GM18868 (cell line): ENCODE results near the gene TSHR.
"Not testable (repeated sequence)": the region's sequence is repeated elsewhere in the genome, so short reads cannot be mapped to it uniquely, and the experiment has no call there.

Experiments used
- ATAC-seq: cut with Tn5 transposase; IDR thresholded peaks from one replicate; pipeline ENCODE4 v1.9.1; 2021; ENCODE audit warnings: mild to moderate bottlenecking, moderate library complexity; ENCODE audit not compliant: unreplicated experiment

The TSHR gene

DNA sequence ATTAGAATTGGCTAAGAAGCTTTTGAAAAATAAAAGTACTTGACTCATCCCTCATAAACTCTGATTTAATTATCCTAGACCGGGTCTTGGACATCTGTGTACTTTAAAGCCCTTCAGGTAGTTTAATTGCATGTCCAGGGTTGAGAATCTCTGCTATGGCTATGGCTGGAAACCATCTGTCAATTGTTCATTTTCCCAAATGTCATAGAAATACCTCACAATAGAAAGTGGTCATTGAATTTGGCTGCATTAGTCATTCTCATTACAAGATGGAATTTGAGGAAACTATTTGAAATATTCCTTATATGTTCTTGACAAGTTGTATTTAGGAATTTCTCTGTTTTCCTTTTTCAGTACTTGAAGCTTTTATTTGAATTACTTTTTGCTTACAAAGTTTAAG is 111.3 kb downstream of the TSHR start:
- ATAC-seq, result no peak

DNA sequence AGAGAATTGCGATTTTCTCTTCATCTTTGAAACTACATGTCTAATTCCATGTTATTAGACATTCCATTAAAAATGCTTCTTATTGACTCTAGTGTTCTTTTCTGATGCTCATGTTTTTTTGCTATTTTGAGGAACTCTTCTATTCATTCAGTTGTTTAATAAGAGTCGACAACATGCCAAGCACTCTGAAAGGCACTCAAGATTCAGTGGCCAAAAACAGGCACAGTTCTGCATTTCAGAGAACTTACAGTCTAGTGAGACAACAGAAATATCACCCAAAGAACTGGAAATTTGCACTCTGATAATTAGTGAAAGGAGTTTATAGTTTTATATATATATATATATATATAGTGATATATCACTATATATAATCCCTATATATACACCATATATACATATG is 111.7 kb downstream of the TSHR start:
- ATAC-seq, result no peak

DNA sequence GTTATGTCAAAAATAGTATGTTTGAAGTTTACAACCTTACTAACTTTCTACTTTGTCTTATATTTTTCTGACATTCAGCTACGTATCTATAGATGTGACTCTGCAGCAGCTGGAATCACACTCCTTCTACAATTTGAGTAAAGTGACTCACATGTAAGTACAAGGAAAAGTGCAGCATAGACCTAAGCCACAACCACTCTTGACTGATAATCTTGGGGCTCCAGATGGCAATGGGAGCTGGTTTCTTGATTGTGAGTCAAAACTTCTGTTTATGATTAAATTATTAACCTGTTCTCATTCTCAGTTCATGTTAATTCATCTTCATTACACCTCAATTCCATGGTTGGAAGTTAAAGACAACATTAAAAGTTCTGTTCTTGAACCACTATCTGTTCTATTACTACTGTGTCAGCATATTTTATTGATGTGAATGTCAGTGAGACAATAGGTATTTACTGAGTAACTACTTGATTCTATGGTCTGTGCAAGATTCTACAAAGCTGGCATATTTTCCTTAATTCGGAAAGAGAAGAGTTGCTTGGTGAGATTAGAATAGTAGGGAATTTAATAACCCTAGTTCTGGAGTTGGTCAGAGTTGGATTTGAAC is 112.9 kb downstream of the TSHR start:
- ATAC-seq, result no peak

DNA sequence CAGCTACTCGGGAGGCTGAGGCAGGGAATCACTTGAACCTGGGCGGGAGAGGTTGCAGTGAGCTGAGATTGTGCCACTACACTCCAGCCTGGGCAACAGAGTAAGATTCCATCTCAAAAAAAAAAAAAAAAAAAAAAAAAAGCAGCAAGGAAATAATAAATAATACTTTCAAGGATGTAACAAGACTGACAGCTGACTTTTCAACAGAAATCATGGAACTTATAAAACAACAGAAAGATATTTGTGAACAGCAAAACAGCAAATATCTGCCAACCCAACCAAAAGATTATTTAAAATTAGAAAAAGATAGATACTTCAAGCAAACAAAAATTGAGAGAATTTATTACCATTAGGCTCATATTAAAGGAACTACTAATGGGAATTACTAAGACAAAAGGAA is 115.1 kb downstream of the TSHR start:
- ATAC-seq, result no peak

DNA sequence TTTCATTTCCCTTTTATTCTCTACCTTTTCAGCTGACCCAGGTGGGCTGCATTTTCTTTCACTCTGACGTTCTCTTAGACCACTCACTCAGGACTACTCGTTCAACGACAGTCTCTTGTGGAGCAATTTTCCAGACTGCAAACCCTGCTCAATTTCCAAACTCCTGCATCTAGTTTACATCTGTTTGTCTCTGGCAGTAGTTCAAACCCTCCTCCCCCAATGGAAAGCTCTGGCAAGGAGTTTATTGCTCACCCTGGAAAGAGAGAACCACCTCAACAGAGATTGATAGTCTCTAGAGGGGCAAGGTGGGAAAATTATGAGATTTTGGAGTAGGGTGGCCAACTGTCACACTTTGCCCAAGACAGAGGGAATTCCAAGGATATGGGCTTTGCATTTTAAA is 130.2 kb downstream of the TSHR start:
- ATAC-seq, result no peak

DNA sequence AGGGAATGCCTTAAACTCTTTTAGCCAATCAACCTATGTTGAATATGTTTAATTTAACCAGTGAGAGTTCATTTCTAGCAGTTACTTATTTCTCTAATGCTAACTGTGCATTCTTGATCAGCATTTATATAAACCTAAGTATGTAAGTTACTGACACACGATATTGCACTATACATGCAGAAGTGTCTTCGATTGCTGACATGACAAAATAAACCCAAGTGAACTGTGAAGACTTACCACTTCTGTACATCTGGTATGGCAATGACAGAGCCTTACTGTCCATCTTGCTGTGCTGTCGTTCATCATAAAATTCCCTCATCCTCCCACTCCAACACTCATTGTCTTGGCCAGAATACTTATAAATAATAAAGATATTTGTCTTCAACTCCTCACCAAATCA is 131.8 kb downstream of the TSHR start:
- ATAC-seq, result no peak

DNA sequence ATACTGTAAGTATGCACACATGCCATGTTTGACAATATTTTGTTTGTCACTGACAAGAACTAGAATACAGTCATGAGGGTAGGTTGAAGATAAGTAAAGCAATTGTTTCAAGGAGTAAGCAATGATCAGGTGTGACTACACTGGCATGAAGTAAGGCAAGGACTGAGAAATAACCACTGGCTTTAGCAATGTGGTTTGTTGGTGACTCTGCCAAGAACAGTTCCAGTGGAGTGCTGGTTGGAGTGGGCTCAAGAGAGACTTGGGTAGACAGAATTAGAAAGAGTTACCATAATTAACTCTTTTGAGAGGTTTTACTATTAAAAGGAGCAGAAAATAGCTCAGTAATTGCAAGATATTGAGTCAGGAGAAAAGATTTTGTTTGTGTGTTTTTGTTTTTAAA is 135.7 kb downstream of the TSHR start:
- no peak for ATAC-seq

DNA sequence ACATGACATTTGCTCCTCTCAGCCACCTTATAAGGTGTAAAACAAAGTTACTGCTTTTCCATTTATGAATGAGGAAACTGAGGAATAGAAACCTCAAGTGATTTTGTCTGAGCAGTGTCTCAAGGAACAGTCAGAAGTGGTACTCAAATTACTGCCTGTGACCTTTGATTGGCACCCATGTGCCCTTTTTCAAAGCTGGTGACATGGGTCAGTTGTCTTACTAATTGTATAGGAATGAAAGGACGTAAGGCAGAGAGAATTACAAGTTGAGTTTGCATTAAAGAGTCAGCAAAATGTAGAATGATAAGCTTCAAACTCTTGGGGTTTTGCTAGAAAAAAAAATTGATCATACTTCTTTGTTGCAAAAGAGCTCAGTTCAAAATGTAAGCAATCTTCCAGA is 136.2 kb downstream of the TSHR start:
- no peak for ATAC-seq

DNA sequence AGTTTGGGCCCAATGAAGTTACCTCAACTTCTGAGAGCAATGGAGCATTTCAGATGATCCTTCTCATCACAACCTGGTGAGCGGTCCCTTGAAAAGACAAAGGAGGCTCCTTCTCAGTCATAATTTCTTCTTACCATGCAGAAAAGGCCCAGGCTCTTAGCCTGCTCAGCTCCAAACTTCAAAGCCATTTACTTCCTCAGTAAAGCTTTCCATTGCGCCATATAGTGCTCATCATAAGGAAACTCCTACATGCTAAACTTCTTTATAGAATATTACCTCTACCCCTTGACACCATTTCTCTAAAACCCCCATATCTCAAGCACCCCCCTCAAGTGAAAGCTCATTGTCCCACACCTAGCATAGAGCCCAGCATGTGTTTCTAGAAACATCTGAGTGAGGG is 138.2 kb downstream of the TSHR start:
- no peak for ATAC-seq

DNA sequence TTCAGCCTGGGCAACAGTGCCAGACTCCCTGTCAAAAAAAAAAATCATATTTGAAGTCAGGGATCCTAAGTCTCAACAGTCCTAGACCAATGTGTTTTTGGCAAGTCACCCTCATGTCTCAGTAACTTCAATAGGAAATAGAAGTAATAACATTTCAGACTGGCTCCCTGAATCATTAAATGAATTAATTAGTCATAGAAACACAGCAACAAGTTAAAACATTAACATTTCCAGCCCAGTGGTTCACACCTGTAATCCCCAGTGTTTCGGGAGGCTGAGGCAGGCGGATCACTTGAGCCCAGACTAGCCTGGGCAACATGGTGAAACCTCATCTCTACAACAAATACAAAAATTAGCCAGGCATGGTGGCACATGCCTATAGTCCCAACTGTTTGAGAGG is 140.1 kb downstream of the TSHR start:
- ATAC-seq, result no peak

DNA sequence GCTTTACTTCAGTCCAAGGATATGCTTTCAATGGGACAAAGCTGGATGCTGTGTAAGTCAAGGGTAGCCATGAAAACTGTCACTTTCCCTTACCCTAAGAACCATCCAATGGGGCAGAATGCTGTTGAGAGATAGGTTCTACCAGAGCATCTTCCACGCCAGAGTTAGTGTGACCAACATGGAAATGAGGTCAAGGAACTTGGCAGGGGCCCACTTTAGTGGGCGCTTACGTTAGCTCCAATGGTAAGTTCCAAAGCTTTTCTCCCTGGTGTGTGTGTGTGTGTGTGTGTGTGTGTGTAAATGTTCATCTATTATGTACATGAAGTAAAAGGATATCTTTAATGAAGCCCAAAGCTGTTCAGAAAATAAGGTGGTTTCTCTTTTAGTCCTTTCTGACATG is 141.2 kb downstream of the TSHR start:
- no peak for ATAC-seq

DNA sequence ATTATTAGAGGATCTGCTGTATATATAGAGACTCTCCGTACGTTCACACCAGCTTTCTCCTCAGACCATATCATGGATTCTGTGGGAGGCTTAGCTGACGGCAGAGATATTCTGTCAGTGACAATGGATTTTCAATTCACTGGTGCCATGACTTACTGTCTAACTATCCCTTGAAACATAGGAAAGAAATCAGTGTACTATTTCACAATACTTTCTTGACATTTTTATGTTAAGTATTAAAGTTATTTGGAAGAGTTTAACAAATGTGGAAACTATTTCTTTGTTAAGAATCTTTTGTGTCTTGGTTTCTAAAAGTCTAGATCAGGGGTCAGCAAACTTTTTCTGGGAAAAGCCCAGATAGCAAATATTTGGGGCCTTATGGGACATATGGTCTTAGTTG is 146.8 kb downstream of the TSHR start:
- no peak for ATAC-seq

DNA sequence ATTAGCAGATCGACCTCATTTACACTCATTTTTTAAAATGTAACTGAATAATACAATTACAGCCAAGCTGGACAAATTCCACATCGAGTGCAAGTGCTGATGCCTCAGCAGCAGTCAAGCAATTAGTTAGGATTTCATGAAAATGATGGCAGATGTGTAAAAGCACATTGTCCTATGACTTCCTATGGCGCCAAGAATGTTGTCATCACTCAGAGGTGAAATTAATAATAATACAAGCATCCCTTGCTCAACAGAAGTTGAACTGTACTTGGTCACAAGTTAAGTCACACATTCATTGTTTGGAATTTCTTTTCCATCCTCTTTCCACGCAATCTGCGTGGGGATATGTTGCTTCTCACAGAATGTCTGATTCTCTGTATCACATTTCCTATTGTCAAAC is 148.0 kb downstream of the TSHR start:
- no peak for ATAC-seq

DNA sequence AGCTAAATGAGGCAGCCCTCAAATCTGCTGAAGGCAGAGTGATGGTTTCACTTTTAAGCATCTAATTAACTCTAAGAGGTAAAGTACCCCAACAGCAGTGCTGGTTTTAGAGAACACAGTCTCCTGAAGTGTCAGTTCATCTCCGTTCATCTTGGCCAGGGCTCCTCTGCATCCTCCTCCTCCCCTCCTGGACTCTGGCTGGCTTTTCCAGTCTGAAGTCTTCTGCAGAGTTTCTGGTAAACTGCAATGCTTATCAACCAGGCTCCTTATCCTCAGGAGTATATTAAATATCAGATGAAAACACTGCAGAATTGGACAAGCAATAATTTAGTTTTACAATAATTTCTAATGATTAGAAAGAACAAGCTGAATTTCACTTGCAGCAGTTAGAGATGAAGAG is 150.0 kb downstream of the TSHR start:
- ATAC-seq, result no peak

DNA sequence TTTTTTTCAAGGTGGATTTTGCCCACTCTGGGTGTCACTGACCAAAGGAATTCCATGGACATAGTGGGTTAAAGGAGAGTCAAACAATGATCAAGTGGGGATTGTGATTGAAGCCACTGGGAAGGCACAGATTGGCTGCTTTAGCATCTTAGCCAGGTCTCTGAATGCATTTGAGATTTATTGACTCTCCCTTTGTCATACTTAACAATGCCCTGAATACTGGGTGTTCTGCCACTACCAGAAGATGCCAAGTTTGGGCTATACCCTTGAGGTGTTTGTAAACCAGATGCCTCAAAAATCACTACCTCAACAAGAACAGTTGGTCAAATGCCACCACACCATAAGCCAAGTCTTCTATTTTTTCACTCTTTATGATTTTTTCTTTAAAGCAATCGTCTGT is 150.5 kb downstream of the TSHR start:
- no peak for ATAC-seq

DNA sequence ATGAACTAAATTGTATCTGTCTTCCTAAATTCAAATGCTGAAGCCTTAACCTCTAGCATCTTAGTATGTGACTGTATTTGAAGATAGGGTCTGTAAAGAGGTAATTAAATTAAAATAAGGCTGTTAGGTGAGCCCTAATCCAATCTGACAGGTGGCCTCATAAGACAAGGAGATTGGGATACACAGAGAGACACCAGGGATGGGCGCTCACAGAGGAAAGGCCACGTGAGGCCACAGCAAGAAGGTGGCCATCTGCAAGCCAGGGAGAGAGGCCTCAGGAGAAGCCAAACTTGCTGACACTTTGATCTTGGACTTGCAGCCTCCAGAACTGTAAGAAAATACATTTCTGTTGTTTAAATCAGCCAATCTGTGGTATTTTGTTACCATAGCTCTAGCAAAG is 154.8 kb downstream of the TSHR start:
- ATAC-seq, result no peak

DNA sequence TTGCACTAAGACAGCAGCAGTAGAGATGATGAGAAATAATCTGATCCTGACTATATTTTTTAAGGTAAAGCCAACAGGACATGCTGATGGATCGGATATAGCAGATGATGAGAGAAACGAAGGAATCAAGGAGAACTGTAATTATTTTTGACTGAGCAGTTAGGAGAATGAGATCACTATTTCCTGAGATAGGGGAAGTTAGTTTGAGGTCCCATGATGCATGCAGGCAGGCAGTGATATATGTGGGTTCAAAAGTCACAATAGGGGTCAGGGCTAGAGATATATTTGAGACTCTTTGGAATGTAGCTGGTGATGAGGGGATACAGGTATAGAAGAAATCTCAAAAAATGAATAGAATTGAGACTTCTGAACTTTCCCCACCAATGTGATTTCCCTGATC is 157.8 kb downstream of the TSHR start:
- no peak for ATAC-seq

DNA sequence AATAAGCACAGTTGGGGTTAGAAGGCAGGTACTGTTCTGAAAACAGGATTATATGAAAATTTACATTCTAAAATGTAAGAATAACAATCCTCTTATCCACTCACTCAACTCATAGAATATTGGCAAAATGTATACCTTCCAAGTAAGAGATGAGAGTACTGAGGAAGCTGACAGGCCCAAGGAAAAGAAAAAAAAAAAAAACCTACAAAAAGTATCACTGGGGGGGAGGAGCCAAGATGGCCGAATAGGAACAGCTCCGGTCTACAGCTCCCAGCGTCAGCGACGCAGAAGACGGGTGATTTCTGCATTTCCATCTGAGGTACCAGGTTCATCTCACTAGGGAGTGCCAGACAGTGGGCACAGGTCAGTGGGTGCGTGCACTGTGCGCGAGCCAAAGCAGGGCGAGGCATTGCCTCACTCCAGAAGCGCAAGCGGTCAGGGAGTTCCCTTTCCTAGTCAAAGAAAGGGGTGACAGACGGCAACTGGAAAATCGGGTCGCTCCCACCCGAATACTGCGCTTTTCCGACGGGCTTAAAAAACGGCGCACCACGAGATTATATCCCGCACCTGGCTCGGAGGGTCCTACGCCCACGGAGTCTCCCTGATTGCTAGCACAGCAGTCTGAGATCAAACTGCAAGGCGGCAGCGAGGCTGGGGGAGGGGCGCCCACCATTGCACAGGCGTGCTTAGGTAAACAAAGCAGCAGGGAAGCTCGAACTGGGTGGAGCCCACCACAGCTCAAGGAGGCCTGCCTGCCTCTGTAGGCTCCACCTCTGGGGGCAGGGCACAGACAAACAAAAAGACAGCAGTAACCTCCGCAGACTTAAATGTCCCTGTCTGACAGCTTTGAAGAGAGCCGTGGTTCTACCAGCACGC is 158.8 kb downstream of the TSHR start:
- ATAC-seq, result not testable (repeated sequence)

DNA sequence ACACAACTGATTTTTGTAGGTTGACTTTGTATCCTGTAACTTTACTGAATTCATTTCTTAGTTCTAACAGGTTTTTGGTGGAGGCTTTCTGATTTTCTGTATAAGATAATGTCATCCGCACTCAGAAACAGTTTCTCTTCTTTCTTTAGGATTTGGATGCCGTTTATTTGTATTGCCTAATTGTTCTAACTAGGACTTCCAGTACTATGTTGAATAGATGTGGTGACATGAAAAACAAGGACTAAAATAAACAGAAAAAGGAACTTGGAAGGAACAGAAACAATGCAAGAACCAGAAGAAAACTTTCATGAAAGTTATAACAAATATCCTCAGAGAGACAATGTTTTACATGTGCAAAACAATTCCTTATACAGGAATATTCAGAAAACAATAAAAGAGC is 165.1 kb downstream of the TSHR start:
- ATAC-seq, result no peak

DNA sequence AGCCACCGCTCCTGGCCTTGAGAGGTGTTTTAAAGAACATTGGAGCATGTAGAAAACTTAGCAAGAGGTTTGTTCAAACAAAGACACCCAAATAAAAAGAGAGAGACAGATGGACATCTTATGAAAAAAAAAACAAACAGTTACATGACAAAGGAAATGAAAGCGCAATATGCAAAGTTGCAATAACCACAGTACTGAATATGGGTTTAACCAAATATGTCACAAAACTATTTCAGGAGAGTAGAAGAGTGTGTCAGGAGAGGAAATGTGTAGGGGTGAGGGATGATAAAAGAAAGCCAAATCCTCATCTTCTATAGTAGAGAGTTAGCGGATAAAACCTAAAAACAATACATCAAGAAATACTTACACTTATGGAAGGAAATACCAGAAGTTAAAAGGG is 166.9 kb downstream of the TSHR start:
- peak; percentile 99 for ATAC-seq

DNA sequence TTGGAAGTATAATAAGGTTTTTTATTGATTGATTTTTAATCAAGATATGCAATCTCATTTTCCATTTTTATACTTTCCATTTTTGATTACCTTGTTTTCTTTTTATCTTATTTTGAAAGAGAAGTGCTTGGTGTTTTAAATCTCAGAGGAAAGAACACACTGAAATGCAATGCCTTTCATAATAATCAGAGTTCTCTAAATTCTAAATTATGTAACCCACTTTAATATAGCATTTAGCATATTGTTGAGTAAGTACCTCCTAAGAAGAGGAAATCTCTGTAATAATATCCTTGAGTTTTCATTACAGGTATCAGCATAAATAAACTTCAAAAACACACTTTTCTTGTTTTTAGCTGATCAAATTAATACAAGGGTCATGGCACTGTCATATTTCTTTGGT is 168.4 kb downstream of the TSHR start:
- no peak for ATAC-seq

DNA sequence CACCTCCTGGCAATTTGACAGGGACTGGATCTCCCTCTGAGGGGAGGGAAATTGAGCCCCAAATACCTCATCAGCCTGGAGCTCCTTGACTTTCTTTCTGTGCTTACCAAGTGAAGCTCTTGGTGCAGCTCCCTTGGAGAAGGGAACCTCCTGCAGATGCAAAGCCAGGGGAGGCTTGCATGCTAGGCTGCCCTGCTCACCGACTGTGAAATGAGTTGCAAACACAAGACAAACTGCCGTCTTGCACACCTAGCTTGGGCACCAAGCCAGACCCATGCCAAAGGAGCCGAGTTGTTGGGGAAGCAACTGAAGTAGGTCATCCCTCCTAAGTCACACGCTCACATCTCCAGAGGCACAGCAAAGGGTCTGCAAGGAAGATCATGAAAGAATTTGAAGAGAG is 170.1 kb downstream of the TSHR start:
- no peak for ATAC-seq

DNA sequence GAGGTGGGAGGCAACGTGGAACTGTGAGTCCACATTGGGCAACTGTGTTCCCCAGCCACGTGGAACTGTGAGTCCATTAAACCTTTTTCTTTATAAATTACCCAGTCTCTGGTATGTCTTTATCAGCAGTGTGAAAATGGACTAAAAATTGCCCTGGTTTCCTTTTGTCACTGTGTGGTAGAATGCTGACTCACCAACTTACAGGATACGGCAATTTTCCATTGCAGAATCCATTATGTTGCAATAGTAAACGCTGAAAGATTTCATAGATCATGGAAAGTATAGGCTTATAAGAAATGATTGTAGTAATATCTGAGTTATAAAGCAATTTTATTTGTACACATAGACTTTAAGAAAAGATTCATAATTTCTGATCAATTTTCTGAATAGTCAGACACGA is 172.4 kb downstream of the TSHR start:
- ATAC-seq, result no peak
